K562 (cell line): ENCODE results near the gene ZNF785. TPM values are rescaled to one million over a fixed set of nuclear protein-coding genes. Genes with fewer than 3 reads are reported as not detected.
A peak's percentile ranks its signal among the peaks of the same experiment; 100 is the strongest.

Source experiments
- CREM ChIP-seq: IDR thresholded peaks from 2 replicates; pipeline ENCODE4 v1.6.1; 2014; ENCODE audit warnings: antibody characterized with exemption, low read depth
- ELF4 ChIP-seq: fragments of 450-650 bp; formaldehyde crosslinking; IDR thresholded peaks from 2 replicates; pipeline ENCODE4 v1.4.0; 2022; ENCODE audit warnings: missing genetic modification characterization
- FOXJ2 ChIP-seq: fragments of 200-800 bp; sonication (Bioruptor generic); IDR thresholded peaks from 2 replicates; pipeline ENCODE4 v1.6.1; 2016; ENCODE audit warnings: missing genetic modification characterization, missing compliant biosample characterization
- HCFC1 ChIP-seq: IDR thresholded peaks from 2 replicates; pipeline ENCODE4 v1.6.1; 2012; ENCODE audit warnings: low read depth, low read length, improper control_type of control experiment
- HIVEP1 ChIP-seq: fragments of 250-450 bp; sonication (Bioruptor Pico); IDR thresholded peaks from 2 replicates; pipeline ENCODE4 v1.4.0; 2020; ENCODE audit warnings: mild to moderate bottlenecking
- MTA1 ChIP-seq: fragments of 450-650 bp; IDR thresholded peaks from 2 replicates; pipeline ENCODE4 v1.6.1; 2017; ENCODE audit warnings: borderline replicate concordance
- NEUROD1 ChIP-seq: fragments of 150-350 bp; IDR thresholded peaks from 2 replicates; pipeline ENCODE4 v1.6.1; 2014; ENCODE audit warnings: borderline replicate concordance, low read length, low read depth; ENCODE audit not compliant: partially characterized antibody
- NFATC3 ChIP-seq: fragments of 450-650 bp; IDR thresholded peaks from 2 replicates; pipeline ENCODE4 v1.6.1; 2017; ENCODE audit warnings: mild to moderate bottlenecking
- NR2C1 ChIP-seq, 2 experiments: fragments of 450-650 bp; IDR thresholded peaks; 2 replicates each; pipeline ENCODE4 v1.6.1; 2017; ENCODE audit warnings: mild to moderate bottlenecking in 2 of 2, antibody characterized with exemption in 1 of 2, inconsistent platforms in 1 of 2, missing compliant biosample characterization in 1 of 2, missing genetic modification characterization in 1 of 2
- PHF8 ChIP-seq: fragments of 200-600 bp; sonication (generic); IDR thresholded peaks from 2 replicates; pipeline ENCODE4 v1.6.1; 2012; ENCODE audit warnings: mixed run types, mild to moderate bottlenecking, inconsistent platforms, low read length, moderate library complexity, borderline replicate concordance
- POLR2AphosphoS2 ChIP-seq: IDR thresholded peaks from 2 replicates; pipeline ENCODE4 v1.6.1; 2012; ENCODE audit warnings: low read length, improper control_type of control experiment
- SIN3A ChIP-seq, 2 experiments: fragments of 150-350 bp in 1 of 2; IDR thresholded peaks; 2 replicates each; pipeline ENCODE4 v1.6.1; 2011 to 2016; ENCODE audit warnings: borderline replicate concordance in 2 of 2, low read depth in 2 of 2, low read length in 2 of 2, mild to moderate bottlenecking in 2 of 2, moderate library complexity in 2 of 2; ENCODE audit not compliant: control insufficient read depth in 1 of 2
- TOE1 ChIP-seq, 2 experiments: fragments of 450-650 bp in 1 of 2; sonication (generic) in 1 of 2; formaldehyde crosslinking in 1 of 2; IDR thresholded peaks; 2 replicates each; pipeline versions ENCODE4 v1.7.1 to v1.8.0; 2016 to 2022; ENCODE audit warnings: borderline replicate concordance in 2 of 2, mild to moderate bottlenecking in 2 of 2, antibody characterized with exemption in 1 of 2, inconsistent platforms in 1 of 2, low read depth in 1 of 2, missing genetic modification reagents in 1 of 2, moderate library complexity in 1 of 2
- ZKSCAN1 ChIP-seq: fragments of 150-350 bp; IDR thresholded peaks from 2 replicates; pipeline ENCODE4 v1.6.1; 2016; ENCODE audit warnings: low read depth, low read length
- ZKSCAN8 ChIP-seq: fragments of 200-800 bp; sonication (Bioruptor generic); IDR thresholded peaks from 2 replicates; pipeline ENCODE4 v1.6.1; 2016; ENCODE audit warnings: missing genetic modification characterization, missing compliant biosample characterization
- ZNF184 ChIP-seq: sonication (generic); formaldehyde crosslinking; IDR thresholded peaks from 2 replicates; pipeline ENCODE4 v1.5.0; 2020; ENCODE audit warnings: missing genetic modification reagents
- ZNF263 ChIP-seq: sonication (generic); formaldehyde crosslinking; IDR thresholded peaks from 2 replicates; pipeline ENCODE4 v1.8.0; 2022; ENCODE audit warnings: mild to moderate bottlenecking, missing genetic modification reagents, borderline replicate concordance
- ZNF3 ChIP-seq: fragments of 250-450 bp; sonication (Bioruptor Pico); IDR thresholded peaks from 2 replicates; pipeline ENCODE4 v1.5.0; 2021; ENCODE audit warnings: mild to moderate bottlenecking, moderate library complexity
- ZNF584 ChIP-seq: fragments of 200-800 bp; sonication (Bioruptor generic); IDR thresholded peaks from 2 replicates; pipeline ENCODE4 v1.6.1; 2016; ENCODE audit warnings: low read depth, mild to moderate bottlenecking, missing genetic modification characterization, missing compliant biosample characterization
- polyA plus RNA-seq, 8 experiments: library from polyadenylated mRNA; depleted of rRNA in 4 of 8; stranded (reverse) in 5 of 8; unstranded in 3 of 8; fragments of >200 nt; fragmentation: Nextera tagmentation in 2 of 8; fragmentation: Illumina TruSeq in 1 of 8; extraction: Ambion mirVana in 2 of 8; extraction: Trizol in 1 of 8; gene quantifications; 2 replicates each; pipeline versions ENCODE4 v1.2.1 to v1.2.3, GENCODE V29; 2011 to 2014; ENCODE audit warnings: inconsistent platforms in 1 of 8, missing spikeins in 1 of 8
- total RNA-seq, 7 experiments: library from RNA; depleted of rRNA in 6 of 7; stranded (reverse); fragments of >200 nt in 6 of 7; fragmentation: Illumina TruSeq in 2 of 7; extraction: Trizol in 2 of 7; gene quantifications; 2 replicates each; pipeline versions ENCODE4 v1.2.1 to v1.2.3, GENCODE V29; 2011 to 2021; ENCODE audit warnings: low replicate concordance in 1 of 7
- TF ChIP-seq, protein P1 (sequence below): fragments of 250-450 bp; sonication (Bioruptor Pico); IDR thresholded peaks from 2 replicates; pipeline ENCODE4 v1.4.0; 2020; ENCODE audit warnings: mild to moderate bottlenecking
- TF ChIP-seq, protein P2 (sequence below): IDR thresholded peaks from 2 replicates; pipeline ENCODE4 v1.6.1; 2011; ENCODE audit warnings: borderline replicate concordance, low read depth, mild to moderate bottlenecking, moderate library complexity, low read length; ENCODE audit not compliant: insufficient read depth, poor library complexity, severe bottlenecking
- TF ChIP-seq, protein P3 (sequence below): IDR thresholded peaks from 2 replicates; pipeline ENCODE4 v1.6.1; 2014; ENCODE audit warnings: antibody characterized with exemption

Gene ZNF785
- total and polyA plus RNA-seq, 9 of the 15 experiments (the other 6 are each of a cell fraction or from before 2014, with no cell fraction given): 0.64 to 11.0 (median 6.4) TPM

DNA sequence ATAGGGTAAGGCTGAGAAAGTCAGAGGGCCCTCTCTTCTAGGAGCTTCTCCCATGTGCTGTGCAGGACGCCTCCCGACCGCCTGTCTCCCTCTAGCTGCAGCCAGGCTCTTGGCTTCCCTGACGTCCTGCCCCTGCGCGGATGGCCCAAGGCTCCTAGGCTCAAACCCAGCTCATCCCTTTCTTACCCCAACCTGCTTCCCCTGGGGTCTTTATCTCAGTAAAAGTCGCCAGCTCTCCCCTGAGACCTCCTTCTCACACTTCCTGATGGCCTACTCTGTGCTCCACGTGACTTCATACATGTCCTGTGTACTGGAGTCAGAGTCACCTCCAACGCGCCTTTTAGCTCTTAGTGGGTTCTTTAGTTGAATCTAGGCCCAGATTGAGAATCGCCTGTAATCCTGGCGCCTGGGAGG, 49.7 kb downstream of the ZNF785 start (continued):
- TF ChIP-seq, protein P1, sequence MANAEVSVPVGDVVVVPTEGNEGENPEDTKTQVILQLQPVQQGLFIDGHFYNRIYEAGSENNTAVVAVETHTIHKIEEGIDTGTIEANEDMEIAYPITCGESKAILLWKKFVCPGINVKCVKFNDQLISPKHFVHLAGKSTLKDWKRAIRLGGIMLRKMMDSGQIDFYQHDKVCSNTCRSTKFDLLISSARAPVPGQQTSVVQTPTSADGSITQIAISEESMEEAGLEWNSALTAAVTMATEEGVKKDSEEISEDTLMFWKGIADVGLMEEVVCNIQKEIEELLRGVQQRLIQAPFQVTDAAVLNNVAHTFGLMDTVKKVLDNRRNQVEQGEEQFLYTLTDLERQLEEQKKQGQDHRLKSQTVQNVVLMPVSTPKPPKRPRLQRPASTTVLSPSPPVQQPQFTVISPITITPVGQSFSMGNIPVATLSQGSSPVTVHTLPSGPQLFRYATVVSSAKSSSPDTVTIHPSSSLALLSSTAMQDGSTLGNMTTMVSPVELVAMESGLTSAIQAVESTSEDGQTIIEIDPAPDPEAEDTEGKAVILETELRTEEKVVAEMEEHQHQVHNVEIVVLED (CRISPR knock-in tag): no peak
- peak; percentile 69 for TF ChIP-seq TOE1 (IDR thresholded peaks at IDR 0.05; ENCODE audit: borderline replicate concordance)
- 0 out of 2 replicates have a peak, but pooled peaks have one; percentile 18 for TF ChIP-seq TOE1 (CRISPR knock-in tag; IDR thresholded peaks at IDR 0.05; ENCODE audit: borderline replicate concordance, low read depth)
- TF ChIP-seq POLR2AphosphoS2: no peak
- peak; percentile 40 for TF ChIP-seq PHF8
- TF ChIP-seq HCFC1: peak; percentile 51
- 0 out of 2 replicates have a peak, but pooled peaks have one; percentile 15 for TF ChIP-seq HIVEP1 (CRISPR knock-in tag)
- 0 out of 2 replicates have a peak, but pooled peaks have one; percentile 30 for TF ChIP-seq ELF4 (CRISPR knock-in tag)
- TF ChIP-seq, protein P2, sequence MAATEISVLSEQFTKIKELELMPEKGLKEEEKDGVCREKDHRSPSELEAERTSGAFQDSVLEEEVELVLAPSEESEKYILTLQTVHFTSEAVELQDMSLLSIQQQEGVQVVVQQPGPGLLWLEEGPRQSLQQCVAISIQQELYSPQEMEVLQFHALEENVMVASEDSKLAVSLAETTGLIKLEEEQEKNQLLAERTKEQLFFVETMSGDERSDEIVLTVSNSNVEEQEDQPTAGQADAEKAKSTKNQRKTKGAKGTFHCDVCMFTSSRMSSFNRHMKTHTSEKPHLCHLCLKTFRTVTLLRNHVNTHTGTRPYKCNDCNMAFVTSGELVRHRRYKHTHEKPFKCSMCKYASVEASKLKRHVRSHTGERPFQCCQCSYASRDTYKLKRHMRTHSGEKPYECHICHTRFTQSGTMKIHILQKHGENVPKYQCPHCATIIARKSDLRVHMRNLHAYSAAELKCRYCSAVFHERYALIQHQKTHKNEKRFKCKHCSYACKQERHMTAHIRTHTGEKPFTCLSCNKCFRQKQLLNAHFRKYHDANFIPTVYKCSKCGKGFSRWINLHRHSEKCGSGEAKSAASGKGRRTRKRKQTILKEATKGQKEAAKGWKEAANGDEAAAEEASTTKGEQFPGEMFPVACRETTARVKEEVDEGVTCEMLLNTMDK: peak; percentile 72
- TF ChIP-seq MTA1: 0 out of 2 replicates have a peak, but pooled peaks have one; percentile 10
- 0 out of 2 replicates have a peak, but pooled peaks have one; percentile 20 for TF ChIP-seq ZKSCAN8 (CRISPR knock-in tag)
- TF ChIP-seq CREM: peak; percentile 75
- no peak for TF ChIP-seq FOXJ2 (tag)
- 0 out of 2 replicates have a peak, but pooled peaks have one; percentile 22 for TF ChIP-seq NFATC3
- no peak for TF ChIP-seq ZNF584 (CRISPR knock-in tag)
- TF ChIP-seq, protein P3, sequence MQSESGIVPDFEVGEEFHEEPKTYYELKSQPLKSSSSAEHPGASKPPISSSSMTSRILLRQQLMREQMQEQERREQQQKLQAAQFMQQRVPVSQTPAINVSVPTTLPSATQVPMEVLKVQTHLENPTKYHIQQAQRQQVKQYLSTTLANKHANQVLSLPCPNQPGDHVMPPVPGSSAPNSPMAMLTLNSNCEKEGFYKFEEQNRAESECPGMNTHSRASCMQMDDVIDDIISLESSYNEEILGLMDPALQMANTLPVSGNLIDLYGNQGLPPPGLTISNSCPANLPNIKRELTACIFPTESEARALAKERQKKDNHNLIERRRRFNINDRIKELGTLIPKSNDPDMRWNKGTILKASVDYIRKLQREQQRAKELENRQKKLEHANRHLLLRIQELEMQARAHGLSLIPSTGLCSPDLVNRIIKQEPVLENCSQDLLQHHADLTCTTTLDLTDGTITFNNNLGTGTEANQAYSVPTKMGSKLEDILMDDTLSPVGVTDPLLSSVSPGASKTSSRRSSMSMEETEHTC: 0 out of 2 replicates have a peak, but pooled peaks have one; percentile 8
- peak in 1 of 2 experiments; percentile 49; a peak in 1 of 4 replicates for TF ChIP-seq SIN3A (IDR thresholded peaks at IDR 0.05; ENCODE audit: borderline replicate concordance in 2 of 2, control insufficient read depth in 1 of 2, low read depth in 2 of 2, low read length in 2 of 2)
- TF ChIP-seq ZNF3 (CRISPR knock-in tag): no peak
- TF ChIP-seq NR2C1 (IDR thresholded peaks at IDR 0.05): no peak
- peak; percentile 41; the same call in 1 of the 2 replicates for TF ChIP-seq NR2C1 (tag; IDR thresholded peaks at IDR 0.05)
- peak; percentile 99 for TF ChIP-seq ZKSCAN1
- TF ChIP-seq NEUROD1: peak; percentile 26
- TF ChIP-seq ZNF184 (CRISPR knock-in tag): no peak
- TF ChIP-seq ZNF263 (CRISPR knock-in tag): peak; percentile 52; the same call in 1 of the 2 replicates
